ENCODE measurements around the gene CDC23.

DNA sequence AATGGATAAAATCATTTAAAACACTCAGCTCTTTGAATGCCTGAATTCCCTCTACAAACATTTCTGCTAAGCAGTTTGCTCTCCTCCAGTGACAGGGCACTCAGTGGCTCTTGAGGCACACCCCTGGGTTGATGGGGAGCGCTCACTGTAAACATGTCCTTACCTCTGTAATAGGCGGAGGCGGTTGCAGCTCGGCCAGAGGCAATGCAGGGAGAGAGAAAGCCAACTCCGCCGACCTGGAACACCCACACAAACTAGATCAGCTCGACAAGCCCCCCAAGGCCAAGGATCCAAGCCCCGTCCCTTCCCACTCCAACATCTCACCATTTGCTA is 329 bp downstream of the CDC23 start:
- TF ChIP-seq, protein P1, sequence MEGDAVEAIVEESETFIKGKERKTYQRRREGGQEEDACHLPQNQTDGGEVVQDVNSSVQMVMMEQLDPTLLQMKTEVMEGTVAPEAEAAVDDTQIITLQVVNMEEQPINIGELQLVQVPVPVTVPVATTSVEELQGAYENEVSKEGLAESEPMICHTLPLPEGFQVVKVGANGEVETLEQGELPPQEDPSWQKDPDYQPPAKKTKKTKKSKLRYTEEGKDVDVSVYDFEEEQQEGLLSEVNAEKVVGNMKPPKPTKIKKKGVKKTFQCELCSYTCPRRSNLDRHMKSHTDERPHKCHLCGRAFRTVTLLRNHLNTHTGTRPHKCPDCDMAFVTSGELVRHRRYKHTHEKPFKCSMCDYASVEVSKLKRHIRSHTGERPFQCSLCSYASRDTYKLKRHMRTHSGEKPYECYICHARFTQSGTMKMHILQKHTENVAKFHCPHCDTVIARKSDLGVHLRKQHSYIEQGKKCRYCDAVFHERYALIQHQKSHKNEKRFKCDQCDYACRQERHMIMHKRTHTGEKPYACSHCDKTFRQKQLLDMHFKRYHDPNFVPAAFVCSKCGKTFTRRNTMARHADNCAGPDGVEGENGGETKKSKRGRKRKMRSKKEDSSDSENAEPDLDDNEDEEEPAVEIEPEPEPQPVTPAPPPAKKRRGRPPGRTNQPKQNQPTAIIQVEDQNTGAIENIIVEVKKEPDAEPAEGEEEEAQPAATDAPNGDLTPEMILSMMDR (IDR thresholded peaks at IDR 0.05; ENCODE audit: insufficient read depth, low read depth, low read length), result no peak
- no peak for TF ChIP-seq EZH2 (IDR thresholded peaks at IDR 0.05; ENCODE audit: insufficient read depth, low read length)

Measured in astrocyte (in vitro differentiated cells and primary cell).